ENCODE measurements around the gene C3orf52. TPM values are rescaled to one million over a fixed set of nuclear protein-coding genes. Genes with fewer than 3 reads are reported as not detected.
A peak's percentile ranks its signal among the peaks of the same experiment; 100 is the strongest.
"Not testable (repeated sequence)": the region's sequence is repeated elsewhere in the genome, so short reads cannot be mapped to it uniquely, and the experiment has no call there.

C3orf52 gene, protein sequence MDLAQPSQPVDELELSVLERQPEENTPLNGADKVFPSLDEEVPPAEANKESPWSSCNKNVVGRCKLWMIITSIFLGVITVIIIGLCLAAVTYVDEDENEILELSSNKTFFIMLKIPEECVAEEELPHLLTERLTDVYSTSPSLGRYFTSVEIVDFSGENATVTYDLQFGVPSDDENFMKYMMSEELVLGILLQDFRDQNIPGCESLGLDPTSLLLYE
- polyA plus RNA-seq (ENCODE audit: insufficient read length in 10 of 10) = 1 to 10 TPM; 3.3 to 6.0 (median 4.5) TPM
- long read RNA-seq, donor 1, partial matches to known transcripts = 0 of 3 reads
- long read RNA-seq, donor 1, other reads (novel, unspliced or antisense) = 0 of 3 reads
- long read RNA-seq, donor 2, partial matches to known transcripts = 0 of 2 reads
- long read RNA-seq, donor 2, other reads (novel, unspliced or antisense) = 0 of 2 reads
- long read RNA-seq, donor 3 = 0 reads
- long read RNA-seq, donor 4, partial matches to known transcripts = 0 of 1 reads
- long read RNA-seq, donor 4, other reads (novel, unspliced or antisense) = 0 of 1 reads
- long read RNA-seq, donor 5, partial matches to known transcripts = 0 of 1 reads
- long read RNA-seq, donor 5, other reads (novel, unspliced or antisense) = 0 of 1 reads
- long read RNA-seq, donor 6, partial matches to known transcripts = 0 of 4 reads
- long read RNA-seq, donor 6, other reads (novel, unspliced or antisense) = 0 of 4 reads
- long read RNA-seq, donor 7, partial matches to known transcripts = 0 of 1 reads
- long read RNA-seq, donor 7, other reads (novel, unspliced or antisense) = 0 of 1 reads
- long read RNA-seq, donor 8, partial matches to known transcripts = 0 of 1 reads
- long read RNA-seq, donor 8, other reads (novel, unspliced or antisense) = 0 of 1 reads
- long read RNA-seq, donor 9 = 0 reads

DNA sequence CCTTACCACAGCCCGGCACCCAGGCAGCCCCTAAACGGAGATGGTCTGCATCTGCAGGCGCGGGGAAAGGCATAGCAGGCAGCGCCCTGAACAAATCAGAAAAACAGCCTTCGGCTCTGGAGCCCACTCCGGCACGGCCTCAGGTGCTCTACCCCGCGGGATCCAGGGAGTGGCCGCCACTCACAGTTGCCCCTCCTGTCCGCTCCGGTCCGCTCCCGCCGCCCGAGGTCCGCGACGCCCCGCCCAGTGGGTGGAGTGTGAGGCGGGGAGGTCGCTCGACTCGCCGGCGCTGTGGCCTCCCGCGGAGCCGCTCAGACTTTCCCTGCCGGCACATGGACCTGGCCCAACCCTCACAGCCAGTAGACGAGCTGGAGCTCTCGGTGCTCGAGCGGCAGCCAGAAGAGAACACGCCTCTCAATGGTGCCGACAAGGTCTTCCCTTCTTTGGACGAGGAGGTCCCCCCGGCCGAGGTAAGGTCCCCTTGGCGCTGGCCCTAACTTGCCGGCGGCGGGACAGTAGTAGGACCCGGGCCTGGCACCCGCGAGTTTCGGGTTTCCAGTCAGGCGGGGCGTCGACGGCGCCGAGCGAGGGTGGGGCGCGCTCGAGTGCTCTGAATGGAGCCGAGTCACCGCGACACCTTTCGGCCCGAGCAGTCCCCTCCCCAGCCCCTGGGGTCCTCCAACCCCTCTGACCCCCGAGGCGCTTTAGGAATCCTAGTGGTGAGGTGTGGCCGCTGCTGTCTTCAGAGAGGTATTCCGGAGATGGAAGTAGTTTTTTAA, at the start of gene C3orf52:
Gene C3orf52, plus strand, starts transcription at position 314 of the 779 bp plus-strand sequence. Its CDS starts 19 bp downstream, at position 333.
- peak; percentile 66 to 87 (median 74) for DNase-seq

DNA sequence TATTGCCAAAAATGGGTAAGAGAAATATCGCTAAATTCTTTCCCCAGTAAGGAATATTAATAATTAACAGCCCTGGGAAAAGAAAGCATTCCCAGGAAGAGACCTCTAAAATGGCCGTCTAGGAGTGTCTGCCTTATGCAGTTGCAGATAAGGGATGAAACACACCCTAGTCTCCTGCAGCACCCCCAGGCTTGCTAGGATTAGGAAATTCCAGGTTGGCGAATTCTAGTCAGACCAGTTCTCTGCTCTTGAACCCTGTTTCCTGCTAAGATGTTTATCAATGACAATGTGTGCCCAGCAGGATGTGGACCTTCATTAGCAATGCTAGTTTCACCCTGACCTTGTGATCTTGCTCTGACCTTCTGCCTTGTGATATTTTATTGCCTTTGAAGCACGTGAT, 49.0 kb upstream of the C3orf52 start:
- DNase-seq = not testable (repeated sequence)

DNA sequence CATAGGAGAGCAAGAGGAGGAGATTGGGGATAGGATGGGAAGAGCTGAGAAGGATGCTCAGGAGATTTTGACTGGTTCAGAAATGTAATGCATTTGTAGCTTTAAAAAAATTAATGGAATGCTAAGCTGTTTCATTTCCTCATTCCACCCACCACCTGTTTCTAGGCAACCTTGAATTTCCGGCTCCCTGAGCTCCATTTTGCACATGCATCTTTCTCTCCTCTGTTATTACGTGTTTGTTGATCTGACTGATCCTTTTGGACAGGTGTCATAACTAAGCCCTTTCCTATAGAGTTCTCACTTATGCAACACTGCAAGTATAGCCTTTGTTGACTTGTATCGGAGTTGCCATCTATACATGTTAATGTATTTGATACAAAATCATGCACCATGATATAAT, 47.3 kb upstream of the C3orf52 start:
- DNase-seq = no peak

DNA sequence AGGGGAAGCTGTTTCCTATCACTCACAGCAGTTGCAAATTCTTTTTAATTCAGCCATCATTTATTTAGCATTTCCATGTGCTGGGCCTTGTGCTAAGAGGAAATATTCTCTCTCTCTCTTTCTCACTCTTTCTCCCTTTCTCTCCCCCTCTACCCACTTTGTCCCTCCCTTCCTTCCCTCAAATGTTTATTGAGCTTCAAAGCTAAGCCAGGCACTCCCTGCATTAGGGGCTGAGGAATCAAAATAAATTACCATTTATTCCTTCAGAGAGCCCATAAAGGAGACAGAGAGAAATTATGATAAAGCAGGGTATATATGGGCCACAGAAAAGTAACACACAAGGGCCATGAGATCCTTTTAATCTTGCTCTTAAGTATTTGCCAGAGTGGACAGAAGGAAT, 44.9 kb upstream of the C3orf52 start:
- no peak for DNase-seq

DNA sequence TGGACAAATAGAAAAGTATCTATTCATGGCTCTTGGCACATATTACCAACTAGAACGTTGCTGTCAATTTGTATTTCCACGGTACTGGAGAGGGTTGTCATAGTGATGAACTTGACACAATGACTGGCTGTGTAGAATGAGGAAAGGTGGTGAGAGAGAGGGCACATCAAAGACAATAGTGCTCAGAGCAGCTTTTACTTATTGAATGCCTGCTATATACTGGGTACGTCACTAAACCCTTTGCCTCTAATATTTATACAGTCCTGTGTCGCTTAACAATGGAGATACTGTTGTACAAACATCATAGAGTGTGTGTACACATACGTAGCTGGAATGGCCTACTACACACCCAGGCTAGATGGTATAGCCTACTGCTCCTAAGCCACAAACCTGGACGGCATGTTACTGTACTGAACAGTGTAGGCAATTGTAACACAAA, 43.3 kb upstream of the C3orf52 start:
- DNase-seq = no peak

DNA sequence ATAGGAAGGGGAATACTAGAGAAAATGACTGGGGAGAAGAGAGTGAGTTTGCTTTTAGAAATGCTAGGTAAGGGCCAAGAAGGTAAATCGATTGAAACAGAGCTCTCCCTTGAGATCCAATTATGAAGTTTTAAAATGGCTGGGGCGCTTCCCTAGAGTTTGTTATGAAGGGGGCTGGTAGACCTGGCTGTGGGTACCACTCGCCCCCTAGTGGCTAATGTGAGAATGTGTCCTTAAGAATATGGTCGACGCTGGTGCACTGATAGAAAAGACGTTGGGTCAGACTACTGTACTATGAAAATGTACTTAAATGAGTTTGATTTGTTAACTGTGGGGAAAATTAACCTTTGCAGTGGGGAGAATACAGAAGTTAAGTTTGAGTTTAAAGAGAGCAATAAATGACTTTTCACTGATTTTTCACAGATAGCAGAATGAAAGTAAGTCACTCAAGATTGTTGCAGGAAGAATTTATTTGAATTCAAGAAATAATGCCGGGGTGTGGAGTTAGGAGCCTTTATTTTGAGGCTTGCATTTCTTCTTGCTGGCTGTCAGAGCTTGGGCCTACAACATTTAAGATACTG, 42.5 kb upstream of the C3orf52 start:
- DNase-seq = peak; percentile 46 to 70 (median 57)

DNA sequence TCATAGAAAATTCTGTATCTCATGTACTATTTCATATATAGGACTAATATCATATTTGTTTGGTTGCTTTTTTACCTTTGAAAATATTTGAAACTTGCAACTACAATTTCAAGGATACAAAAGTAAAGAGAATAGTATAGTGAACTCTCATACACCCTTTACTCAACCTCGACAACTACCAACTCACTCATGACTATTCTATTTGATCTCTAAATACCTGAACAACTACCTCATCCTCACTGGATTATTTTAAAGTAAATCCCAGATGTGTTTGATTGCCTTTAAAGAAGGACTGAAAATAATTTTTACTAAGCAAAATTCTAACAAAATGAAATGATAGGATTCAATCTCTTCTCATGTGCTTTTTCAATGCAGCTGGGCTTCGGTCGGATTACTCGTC, 39.6 kb upstream of the C3orf52 start:
- DNase-seq = no peak

DNA sequence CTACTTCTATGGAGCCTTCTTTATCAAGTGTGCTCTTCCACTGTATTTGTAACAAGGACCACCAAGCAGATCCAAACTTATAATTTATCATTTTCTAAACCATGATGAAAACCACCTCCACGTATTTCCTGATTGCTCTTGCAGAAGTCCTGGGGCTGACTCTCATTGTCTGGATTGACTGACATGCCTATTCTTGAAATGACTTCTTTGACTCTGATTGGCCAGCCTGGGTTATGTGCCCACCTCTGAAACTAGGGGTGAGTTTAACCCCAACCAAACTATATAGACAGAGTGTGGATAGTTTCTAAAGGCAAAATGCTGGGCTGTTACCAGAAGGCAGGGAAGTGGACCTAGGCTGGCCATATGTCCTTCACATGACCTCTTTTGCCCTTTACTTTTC, 38.9 kb upstream of the C3orf52 start:
- DNase-seq = no peak

DNA sequence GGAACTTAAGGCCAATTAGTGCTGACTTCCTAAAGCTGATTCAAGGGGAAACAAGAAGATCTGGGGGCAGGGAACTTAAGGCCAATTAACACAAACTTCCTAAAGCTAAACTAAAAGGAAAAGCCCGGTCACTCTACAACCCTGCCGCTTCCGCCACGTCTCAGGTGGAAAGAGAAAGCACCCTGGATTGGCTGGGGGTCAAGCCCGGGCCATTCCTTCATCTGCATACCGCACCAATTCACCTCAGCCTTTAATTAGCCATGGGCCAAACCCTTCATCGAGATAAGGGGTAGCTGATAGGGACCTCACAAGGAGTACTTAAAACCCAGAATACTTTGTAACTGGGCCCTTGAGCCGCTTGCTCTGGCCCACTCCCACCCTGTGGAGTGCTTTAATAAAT, 37.3 kb upstream of the C3orf52 start:
- DNase-seq = no peak

DNA sequence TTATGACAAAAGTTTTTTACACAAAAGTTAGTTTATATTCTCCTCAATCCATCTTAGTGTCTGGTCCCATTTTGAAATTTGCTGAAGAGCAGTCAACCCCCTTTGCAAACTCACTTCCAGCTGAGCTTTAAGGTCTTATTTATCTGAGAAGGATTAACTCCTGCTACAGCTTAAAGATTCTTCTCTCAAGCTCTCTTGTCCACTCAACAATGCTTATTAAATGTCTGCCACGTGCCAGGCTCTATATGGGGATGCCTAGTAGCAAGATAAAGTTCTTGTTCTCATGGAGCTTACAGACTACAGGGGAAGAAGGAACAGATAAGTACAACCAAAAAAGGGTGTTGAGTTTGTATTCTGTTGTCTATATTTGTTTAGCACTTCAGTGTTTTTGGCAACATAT, 33.0 kb upstream of the C3orf52 start:
- no peak for DNase-seq

DNA sequence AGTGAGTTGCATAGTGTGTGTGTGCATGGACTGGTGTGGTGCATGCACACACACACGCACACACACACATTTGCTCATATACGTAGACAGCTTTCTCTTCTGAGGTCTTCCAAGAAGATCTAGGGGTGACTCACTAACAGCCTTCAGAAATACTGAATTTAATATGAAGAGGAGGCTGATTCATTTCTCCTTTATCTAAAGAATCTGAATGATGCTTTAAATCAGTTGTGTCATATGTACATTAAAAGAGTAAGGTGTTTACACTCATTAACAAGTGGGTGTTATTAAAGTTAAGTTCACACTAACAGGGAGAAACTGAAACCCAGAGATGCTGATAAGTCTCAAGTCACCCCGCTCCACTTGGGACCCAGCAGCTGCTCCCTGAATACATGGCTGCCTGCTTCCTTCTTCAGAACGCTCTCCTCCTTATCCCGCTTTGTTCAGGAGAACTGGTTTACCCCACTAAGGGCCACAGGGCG, 29.7 kb upstream of the C3orf52 start:
- DNase-seq = peak in 1 of 3 donors; percentile 43

DNA sequence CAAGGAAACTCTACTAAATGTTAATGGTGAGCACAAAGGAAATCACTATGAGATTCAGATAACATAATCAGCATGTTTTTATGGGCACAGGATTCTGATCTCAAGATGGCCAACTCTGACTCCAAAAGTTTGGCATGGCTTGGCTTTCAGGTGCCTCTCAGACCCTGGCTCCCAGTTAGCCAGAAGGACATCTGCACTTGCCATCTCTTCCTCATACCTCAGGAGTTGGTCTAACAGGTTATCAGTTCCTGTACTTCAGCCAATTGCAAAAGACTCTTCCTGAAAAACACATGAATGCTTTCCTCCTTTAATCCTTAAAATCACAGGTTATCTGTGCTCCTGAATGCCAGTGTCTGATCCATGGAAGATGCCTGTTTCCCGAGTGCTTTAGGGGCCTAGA, 26.7 kb upstream of the C3orf52 start:
- DNase-seq = no peak

DNA sequence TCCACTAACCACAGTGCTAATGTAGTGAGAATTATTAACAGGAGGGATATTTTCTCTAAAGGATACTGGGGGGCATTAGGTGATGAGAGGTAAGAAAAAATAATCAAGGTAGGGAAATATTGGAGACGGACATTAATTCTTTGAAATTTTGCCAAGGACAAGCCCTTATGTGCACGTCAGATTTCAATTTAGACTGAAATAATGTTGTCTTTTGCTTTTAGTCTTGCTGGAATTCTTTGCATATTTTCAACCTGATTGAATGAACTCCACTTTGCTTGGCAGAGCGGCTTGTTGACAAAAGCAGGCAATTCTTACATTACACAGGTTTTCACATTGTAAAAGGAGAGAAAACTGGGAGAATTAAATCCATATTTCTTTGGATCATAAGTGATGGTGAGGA, 25.0 kb upstream of the C3orf52 start:
- peak in 1 of 3 donors; percentile 7 for DNase-seq

DNA sequence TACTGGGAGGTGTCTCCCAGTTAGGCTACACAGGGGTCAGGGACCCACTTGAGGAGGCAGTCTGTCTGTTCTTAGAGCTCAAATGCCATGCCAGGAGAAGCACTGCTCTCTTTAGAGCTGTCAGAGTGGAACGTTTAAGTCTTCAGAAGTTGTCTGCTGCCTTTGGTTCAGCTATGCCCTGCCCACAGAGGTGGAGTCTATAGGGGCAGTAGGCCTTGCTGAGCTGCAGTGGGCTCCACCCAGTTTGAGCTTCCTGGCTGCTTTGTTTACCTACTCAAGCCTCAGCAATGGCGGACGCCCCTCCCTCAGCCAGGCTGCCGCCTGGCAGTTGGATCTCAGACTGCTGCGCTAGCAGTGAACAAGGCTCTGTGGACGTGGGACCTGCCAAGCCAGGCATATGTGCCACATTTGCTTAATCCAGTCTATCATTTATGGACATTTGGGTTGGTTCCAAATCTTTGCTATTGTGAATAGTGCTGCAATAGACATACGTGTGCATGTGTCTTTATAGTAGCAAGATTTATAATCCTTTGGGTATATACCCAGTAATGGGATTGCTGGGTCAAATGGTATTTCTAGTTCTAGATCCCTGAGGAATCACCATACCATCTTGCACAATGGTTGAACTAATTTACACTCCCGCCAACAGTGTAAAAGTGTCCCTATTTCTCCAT, 13.7 kb upstream of the C3orf52 start:
- DNase-seq = not testable (repeated sequence)

DNA sequence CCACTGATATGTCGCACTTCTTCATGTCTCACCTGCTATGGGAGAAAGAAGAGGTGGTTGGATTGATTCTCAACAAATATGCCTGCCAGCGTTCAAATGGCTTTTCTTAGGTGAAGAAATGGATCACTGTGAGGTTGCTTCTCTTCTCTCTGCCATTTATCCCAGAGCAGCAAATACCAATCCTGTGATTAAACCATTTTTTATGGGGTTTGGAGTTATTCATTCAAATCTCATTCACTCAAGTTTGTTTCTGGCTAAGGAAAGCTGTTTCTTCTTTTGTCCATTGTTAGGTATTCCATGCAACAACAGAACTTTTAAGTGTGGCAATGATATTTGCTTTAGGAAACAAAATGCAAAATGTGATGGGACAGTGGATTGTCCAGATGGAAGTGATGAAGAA, 12.2 kb upstream of the C3orf52 start:
- no peak for DNase-seq

DNA sequence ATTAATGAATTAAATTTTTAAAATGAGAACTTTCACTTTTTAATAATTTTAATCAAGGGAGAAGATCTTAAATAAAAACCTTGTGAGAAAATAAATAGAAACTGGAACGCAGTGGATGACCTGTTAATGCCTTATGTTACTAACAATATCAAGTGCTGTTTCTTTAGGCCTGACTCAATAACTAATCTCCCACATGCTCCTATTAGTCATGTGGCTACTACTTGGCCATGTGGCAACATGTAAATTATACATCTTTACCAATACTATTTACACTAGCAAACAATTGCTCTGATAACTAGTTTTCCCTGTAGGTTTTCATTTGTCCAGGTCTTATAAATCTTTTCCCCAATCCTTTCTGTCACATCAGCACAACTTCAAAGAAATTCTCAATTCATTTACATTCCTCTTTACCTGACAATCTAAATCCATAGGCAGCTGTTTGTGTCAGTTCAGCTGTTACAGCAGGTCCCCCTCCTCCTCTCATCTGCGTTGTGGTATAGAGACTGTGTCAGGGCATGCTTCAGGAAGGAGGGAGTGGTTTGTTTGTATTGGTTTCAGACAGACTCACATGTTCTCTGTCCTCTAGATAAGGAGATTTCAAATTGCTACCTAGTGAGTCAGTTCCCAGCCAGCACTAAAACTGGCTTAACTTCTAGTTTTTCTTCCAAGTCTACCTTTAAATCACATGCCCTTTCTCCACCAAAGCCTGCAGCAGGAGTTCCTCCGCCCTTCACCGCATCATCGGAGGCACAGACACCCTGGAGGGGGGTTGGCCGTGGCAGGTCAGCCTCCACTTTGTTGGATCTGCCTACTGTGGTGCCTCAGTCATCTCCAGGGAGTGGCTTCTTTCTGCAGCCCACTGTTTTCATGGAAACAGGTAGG, 11.3 kb upstream of the C3orf52 start:
- DNase-seq = peak in 1 of 3 donors; percentile 64

DNA sequence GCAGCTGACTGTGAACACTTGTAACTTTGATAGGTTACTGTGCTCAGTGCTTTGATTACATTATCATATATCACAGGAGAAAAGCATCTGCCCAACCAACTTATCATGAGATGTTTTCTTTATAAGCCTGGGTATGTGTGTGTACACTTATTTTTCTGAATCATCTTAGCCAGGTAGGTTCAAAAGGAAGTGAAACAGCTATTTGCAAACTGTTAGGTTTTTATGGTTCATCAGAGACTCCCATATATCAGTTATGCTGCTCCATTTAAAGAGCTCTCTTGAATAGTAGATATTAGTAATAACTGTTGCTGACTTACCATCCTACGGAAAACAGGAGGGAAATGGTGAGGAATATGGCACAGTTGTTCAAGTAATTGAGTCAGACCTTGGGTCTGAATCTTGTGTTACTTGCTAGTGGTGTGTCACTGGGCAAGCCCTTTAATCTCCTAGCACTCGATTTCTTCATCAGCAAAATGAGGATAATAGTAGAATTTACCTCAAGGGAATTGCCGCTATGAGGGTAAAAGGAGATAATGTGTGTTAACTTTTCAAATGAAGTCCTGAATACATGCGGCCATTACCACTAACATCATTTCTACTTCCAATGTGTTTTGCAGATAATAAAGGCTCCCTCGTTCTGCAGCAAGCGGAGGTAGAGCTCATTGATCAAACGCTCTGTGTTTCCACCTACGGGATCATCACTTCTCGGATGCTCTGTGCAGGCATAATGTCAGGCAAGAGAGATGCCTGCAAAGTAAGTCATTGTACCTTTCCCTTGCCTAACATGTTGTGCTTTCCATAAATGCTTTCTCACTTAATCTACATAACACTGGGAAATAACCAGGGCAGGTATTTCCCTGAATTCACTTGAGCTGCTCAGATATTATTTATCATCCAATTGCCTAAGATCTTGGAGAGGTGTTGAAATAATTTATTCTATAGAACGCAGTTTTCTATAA, 7.8 kb upstream of the C3orf52 start:
- DNase-seq = no peak

DNA sequence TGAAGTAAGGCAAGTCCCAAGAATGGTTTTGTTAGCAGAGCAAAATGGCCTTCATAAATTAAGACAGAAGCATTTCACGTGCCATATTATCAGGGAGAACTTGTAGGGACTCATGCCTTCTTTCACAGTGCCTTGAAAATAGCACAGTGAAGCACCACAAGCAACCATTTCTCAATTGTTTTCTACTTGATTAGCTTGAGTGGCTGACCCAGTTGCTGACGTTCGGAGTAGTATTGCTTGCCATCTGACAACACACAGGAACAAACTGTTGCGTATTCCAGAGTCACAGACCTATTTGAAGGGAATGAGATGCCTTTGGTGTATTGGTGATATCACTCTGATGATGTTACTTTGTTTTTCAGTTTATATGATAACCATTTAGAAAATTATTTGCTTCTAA, 3.0 kb upstream of the C3orf52 start:
- DNase-seq = no peak
